Hematopoietic multipotent progenitor cell (in vitro differentiated cells): ENCODE data around the gene SETDB1. TPM values are rescaled to one million over a fixed set of nuclear protein-coding genes. Genes with fewer than 3 reads are reported as not detected.
"Not testable (repeated sequence)": the region's sequence is repeated elsewhere in the genome, so short reads cannot be mapped to it uniquely, and the experiment has no call there.

Experiments used
- DNase-seq, 3 donors: peaks; one replicate each; pipeline ENCODE4 v3.0.0-alpha.2; 2011 to 2015; ENCODE audit warnings: low read depth in 2 of 3, low spot score in 2 of 3
- total RNA-seq: library from RNA; depleted of rRNA; stranded (reverse); fragments of >200 nt; gene quantifications from one replicate; pipeline ENCODE4 v1.2.3, GENCODE V29; 2012

The SETDB1 gene
- total RNA-seq, 1 donor: 47.9 TPM

- no peak for DNase-seq
Measured at GRCh38 chr1:150928286-150928685, 2.1 kb downstream of the SETDB1 start.

GRCh38 chr1:150928775-150929174 is 2.6 kb downstream of the SETDB1 start:
- DNase-seq: not testable (repeated sequence)

DNA sequence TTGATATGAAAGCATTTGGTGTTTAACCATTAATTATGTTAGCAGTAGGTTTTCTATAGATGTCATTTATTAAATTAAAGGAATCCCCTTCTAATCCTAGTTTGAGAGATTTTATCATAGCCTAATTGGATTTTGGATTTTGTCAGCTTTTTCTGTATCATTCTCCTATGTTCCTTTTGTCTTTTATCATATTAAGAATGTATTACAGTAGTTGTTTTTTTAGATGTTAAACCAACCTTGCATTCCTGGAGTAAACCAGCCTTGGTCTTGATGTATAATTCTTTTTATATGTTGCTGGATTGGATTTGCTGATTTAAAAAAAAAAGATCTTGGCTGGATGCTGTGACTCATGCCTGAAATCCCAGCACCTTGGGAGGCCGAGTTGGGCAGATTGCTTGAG is 5.6 kb downstream of the SETDB1 start:
- DNase-seq: peak in 2 of 3 donors; percentile 33 to 72

DNA sequence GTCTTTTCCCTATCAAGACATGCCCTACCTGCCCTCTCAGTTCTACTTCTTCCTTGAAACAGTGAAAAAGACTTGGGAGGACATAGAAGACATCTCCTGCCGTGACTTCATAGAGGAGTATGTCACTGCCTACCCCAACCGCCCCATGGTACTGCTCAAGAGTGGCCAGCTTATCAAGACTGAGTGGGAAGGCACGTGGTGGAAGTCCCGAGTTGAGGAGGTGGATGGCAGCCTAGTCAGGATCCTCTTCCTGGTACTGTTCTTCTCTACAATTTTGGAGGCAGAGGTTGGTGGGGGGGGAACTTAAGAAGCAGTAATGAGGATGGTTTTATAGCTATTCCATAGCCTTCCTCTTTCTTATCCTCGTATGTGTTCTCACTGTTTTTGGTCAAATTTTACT is 18.7 kb downstream of the SETDB1 start:
- no peak for DNase-seq

DNA sequence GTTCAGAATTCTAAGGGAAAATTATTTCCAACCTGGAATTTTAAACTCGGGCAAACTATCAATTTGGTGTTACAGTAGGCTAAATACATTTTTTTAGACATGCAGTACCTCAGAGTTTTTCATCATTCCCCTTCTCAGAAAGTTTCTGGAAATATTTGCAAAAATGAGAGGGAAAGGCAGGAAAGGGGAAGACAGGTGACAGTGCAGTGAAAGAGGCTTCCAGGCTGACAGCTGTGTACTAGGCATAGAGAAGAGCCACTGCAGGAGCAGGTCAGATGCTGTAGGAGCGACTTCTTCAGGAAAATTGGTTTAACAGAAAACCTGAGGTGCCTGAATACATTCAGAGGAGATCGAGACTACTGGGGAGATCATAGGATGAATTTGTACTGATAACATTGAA is 28.5 kb downstream of the SETDB1 start:
- no peak for DNase-seq

DNA sequence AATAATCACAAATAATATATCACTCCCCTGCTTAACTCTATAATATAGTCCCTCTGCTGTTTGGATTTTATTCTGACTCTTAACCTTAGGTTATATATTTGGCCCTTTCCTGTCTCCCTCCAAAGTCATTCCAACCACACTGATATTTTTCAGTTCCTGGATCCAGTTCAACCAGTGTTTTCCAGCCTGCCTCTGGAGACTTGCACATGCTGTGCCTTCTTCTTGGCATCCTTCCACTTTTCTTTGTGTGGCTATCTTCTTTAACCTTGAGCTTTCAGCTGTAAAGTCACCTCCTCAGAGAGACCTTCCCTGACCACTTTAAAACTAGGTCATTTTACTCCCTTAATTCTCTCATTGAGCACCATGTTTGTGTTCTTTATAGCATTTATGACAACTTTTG is 29.1 kb downstream of the SETDB1 start:
- no peak for DNase-seq

DNA sequence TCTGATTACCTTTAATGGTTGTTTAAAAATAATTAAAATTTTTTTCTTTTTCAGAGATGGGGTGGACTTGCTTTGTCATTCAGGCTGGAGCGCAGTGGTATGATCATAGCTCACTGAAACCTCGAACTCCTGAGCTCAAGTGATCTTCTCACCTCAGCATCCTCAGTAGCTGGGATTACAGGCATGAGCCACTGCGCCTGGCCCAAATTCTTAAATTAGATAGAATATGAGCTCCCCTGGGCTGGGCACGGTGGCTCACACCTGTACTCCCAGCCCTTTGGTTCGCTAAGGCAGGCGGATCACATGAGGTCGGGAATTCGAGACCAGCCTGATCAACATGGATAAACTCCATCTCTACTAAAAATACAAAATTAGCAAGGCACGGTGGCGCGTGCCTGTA is 31.5 kb downstream of the SETDB1 start:
- no peak for DNase-seq

GRCh38 chr1:150960646-150961045 is 34.5 kb downstream of the SETDB1 start:
- no peak for DNase-seq

DNA sequence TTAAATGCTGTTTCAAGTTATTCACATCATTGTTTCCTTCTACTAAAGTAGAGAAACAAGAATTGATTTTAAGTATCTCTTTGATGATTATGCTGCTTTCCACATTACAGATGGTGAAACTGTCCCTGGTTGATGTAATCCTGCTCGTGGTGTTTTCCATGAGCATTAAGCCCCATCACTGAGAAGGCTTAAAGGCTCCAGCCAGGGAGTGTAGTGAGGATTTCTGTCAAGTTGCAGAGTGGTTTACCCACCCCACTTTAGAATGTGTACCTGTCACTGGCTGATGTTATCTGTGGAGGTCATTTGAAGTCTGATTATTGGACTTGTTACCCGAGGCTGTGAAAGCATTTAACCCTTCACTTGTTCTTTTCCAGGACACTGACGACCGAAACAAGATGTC is 35.6 kb downstream of the SETDB1 start:
- DNase-seq: no peak

DNA sequence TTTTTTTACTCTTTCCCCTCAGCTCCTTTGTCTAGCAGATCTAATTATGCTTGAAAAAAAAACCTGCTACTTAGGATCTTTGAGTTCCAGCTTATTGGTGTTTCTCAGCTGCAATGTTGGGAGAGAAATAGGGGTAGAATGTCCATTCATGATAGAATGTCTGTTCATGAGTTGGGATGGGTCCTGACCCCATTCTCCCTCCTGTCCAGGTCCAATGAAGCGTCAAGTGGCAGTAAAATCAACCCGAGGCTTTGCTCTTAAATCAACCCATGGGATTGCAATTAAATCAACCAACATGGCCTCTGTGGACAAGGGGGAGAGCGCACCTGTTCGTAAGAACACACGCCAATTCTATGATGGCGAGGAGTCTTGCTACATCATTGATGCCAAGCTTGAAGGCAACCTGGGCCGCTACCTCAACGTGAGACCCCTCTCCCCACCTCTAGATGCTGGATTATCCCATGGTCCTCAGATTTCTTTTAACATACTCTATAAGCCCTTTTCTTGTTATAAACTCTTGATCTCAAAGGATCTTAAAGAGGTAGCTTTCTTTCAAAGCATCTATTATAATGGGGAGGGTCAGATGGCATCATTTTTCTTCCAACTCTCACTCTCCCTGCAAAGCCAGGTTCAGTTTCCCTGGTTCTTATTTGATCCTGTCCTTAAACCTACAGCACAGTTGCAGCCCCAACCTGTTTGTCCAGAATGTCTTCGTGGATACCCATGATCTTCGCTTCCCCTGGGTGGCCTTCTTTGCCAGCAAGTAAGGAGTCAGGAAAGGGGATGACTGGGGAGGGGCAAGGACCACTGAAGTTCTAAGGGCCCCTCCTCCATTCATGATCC is 37.4 kb downstream of the SETDB1 start:
- DNase-seq: no peak

- DNase-seq: no peak
Measured at GRCh38 chr1:150964164-150964489, 38.0 kb downstream of the SETDB1 start.

GRCh38 chr1:150965605-150966004 is 39.4 kb downstream of the SETDB1 start:
- DNase-seq: no peak

DNA sequence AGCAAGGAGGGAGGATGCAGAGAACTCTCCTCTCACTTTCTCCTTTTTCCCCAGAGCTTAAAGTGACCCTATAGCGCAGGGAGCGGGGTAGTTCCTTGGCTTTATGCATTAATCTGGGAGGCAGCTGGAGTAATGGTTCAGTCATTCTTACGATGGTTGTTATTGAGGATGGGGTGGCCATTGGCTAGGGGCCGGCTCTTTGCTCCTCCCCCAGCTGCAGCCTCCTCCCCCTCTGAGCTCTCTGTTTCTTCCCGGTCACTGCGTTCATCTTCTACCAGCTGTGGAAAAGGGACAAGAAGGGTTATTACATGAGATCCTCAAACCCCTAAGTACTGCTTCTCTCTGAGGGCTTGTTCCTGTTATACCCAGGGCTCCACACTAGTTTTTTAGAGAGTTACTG is 39.8 kb downstream of the SETDB1 start:
- DNase-seq: no peak

DNA sequence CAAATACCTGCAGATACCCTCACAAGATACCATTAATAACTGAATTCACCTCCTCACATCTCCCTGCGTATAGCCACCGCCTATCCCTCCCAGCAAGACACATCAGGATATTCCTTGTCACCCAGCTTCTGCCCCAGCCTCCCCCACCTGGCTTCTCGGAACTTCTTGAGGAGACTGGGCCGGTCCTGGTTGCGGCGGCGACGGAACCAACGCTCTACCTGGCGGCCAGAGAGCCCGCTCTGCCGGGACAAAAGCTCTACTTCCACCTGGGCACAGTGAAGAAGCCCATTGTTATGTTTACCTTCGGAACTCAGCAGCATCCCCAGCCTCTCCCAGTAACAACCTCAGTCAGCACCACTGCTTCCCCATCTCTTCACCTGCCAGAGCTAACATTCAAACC is 41.8 kb downstream of the SETDB1 start:
- DNase-seq: no peak

- DNase-seq: no peak
Measured at GRCh38 chr1:150968491-150968890, 42.3 kb downstream of the SETDB1 start.

- no peak for DNase-seq
Measured at GRCh38 chr1:150969626-150970025, 43.5 kb downstream of the SETDB1 start.

DNA sequence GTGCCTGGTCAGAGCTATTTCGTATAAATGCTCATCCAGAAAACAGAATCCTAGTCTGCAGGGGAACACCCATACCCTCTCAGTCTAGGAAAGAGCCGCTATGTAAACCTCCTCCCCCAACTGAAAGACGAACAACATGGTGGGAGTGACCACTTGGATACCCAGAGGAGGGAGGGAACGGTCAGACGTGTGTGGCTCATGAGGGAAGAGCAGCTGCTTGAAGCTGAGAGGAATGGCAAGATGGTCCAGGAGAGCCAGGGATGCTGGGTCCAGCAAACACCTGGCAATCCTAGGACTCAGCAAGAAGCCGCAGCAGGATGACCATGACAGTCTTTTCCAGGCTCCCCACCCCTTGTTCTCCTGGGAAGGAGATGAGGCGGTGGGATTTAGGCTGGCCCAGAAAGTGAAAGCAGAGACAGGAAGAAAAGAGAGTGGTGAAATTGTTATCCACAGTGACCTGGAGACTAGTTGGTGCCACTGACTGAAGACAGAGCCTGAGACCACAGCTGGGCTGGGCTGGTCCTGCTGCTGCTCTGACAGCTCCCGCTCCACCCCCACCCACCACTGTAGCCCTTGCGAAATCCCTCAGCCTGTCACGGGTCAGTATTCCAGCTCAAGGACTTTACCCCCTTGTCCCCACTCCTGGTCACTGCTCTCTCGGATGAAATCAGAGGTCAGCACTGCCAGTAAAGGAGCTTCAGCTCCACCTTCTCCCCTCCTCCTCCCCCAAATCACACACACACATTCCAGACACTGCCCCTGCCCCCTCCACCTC is 44.8 kb downstream of the SETDB1 start:
- DNase-seq: no peak

GRCh38 chr1:150971583-150972416 is 45.6 kb downstream of the SETDB1 start:
- DNase-seq: peak in 2 of 3 donors; percentile 29 to 33

DNA sequence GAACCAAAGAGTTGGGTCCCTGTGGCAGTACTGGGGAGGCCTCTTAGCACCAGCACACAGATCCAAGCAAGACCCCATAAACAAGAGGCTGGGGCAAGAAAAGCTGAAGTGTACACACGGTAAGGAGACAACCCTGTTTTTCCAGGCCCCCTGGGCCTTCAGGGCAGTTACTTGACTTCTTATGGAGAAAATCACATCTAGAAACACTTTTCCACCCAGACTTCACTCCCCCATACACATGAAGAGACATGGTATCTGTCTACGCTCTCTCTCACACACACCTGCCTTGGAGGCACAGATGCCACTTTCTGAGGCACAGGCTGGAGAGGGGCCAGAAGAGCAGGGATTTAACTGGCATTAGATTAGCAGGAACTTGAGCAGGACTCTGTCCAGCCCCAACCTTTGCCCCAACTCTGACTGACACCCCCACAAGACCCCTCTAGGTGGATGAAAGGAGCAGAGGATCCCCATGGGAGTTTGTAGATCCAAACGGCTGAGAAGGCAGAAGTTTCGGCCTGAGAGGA is 46.3 kb downstream of the SETDB1 start:
- no peak for DNase-seq

DNA sequence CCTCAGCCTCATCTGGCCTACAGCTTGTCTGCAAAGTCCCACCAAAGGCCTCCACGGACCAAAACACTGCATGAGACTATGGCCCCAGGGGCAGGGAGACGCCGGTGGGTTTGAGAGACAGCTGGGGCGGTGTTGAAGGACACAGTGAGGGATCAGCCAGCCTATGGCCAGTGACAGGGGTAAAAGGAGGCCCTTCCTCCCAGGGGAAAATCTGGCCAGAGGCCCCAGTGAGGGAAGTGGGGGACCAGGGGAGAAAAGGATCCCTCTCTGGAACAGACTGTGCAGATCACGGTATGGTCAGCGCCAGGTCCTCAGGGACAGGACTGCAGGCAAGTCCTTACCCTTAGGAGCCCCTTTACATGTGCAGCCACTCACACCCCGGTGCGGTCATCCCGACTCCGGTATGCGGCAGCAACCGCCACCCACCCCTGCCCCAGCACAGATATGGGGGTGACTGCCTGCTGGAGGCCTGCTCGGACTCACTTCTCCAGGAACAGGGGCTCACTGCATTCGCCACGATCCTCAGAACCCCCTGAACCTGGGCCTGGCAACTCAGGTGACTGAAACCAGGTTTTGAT is 47.2 kb downstream of the SETDB1 start:
- peak in 1 of 3 donors; percentile 6 for DNase-seq
